Measurements from ENCODE around the gene L3MBTL4.
"Not testable (repeated sequence)": the region's sequence is repeated elsewhere in the genome, so short reads cannot be mapped to it uniquely, and the experiment has no call there.

L3MBTL4 gene

GRCh38 chr18:6054256-6054842 is 360.4 kb downstream of the L3MBTL4 start:
- Histone ChIP-seq H3K79me2 (ENCODE audit: control insufficient read depth, insufficient read depth, low read length) (no peaks in the 10 kb centered on the region), H2BK15ac (replicated peaks; ENCODE audit: low read depth) (no peak overlapping the region), H3K4me2 (ENCODE audit: low read length) (no peak overlapping the region), H4K8ac (ENCODE audit: low read depth, low read length) (no peak overlapping the region), H2BK120ac (ENCODE audit: low read depth, low read length) (no peak overlapping the region), H3K4me1 (ENCODE audit: control insufficient read depth, low read depth, low read length) (peaks cover 4% of the 10 kb centered on the region), H3K27ac (ENCODE audit: low read depth, low read length) (no peak overlapping the region), H2BK5ac (ENCODE audit: low read length) (no peak overlapping the region), H3K18ac (ENCODE audit: low read length) (no peak overlapping the region), H3K4ac (ENCODE audit: low read depth, low read length) (no peak overlapping the region), H2AK5ac (ENCODE audit: low read length) (no peak overlapping the region), H3K4me3 (ENCODE audit: low read length) (no peak overlapping the region), H3K9ac (ENCODE audit: low read length) (no peak overlapping the region), H3K56ac (ENCODE audit: low read length) (no peak overlapping the region), H3K27me3 (ENCODE audit: insufficient read depth, low read length, poor library complexity) (no peaks in the 10 kb centered on the region), H3K36me3 (ENCODE audit: control insufficient read depth, insufficient read depth, low read length) (no peaks in the 10 kb centered on the region), H4K5ac (ENCODE audit: low read length) (no peak overlapping the region), H3K23ac (ENCODE audit: low read length) (no peak overlapping the region), H3K79me1 (ENCODE audit: low read length) (no peaks in the 10 kb centered on the region)
- DNase-seq = peak; percentile 66
- no CpG with 5 or more reads among the region's 9 CpGs for WGBS (ENCODE audit: extremely low coverage, insufficient coverage, low lambda C conversion rate)

GRCh38 chr18:6052449-6052913 is 362.2 kb downstream of the L3MBTL4 start:
- Histone ChIP-seq H4K5ac (ENCODE audit: low read length) (no peak overlapping the region), H3K4me1 (ENCODE audit: control insufficient read depth, low read depth, low read length) (peaks cover 4% of the 10 kb centered on the region), H3K4ac (ENCODE audit: low read depth, low read length) (no peak overlapping the region), H2BK15ac (replicated peaks; ENCODE audit: low read depth) (no peak overlapping the region), H3K9ac (ENCODE audit: low read length) (no peak overlapping the region), H3K79me1 (ENCODE audit: low read length) (no peaks in the 10 kb centered on the region), H3K27ac (ENCODE audit: low read depth, low read length) (no peak overlapping the region), H3K36me3 (ENCODE audit: control insufficient read depth, insufficient read depth, low read length) (no peaks in the 10 kb centered on the region), H3K18ac (ENCODE audit: low read length) (no peak overlapping the region), H3K4me2 (ENCODE audit: low read length) (no peak overlapping the region), H4K8ac (ENCODE audit: low read depth, low read length) (no peak overlapping the region), H3K56ac (ENCODE audit: low read length) (no peak overlapping the region), H3K23ac (ENCODE audit: low read length) (no peak overlapping the region), H2AK5ac (ENCODE audit: low read length) (no peak overlapping the region), H2BK5ac (ENCODE audit: low read length) (no peak overlapping the region), H3K79me2 (ENCODE audit: control insufficient read depth, insufficient read depth, low read length) (no peaks in the 10 kb centered on the region), H2BK120ac (ENCODE audit: low read depth, low read length) (no peak overlapping the region), H3K27me3 (ENCODE audit: insufficient read depth, low read length, poor library complexity) (no peaks in the 10 kb centered on the region), H3K4me3 (ENCODE audit: low read length) (no peak overlapping the region)
- no CpG with 5 or more reads among the region's 5 CpGs for WGBS (ENCODE audit: extremely low coverage, insufficient coverage, low lambda C conversion rate)
- DNase-seq = no peak

- H3K4me3 ChIP-seq (ENCODE audit: low read length); H4K5ac ChIP-seq (ENCODE audit: low read length); H3K9ac ChIP-seq (ENCODE audit: low read length); H3K4ac ChIP-seq (ENCODE audit: low read depth, low read length); H2AK5ac ChIP-seq (ENCODE audit: low read length); H2BK5ac ChIP-seq (ENCODE audit: low read length); H3K27ac ChIP-seq (ENCODE audit: low read depth, low read length); H3K36me3 ChIP-seq (ENCODE audit: control insufficient read depth, insufficient read depth, low read length); H3K56ac ChIP-seq (ENCODE audit: low read length); H3K79me2 ChIP-seq (ENCODE audit: control insufficient read depth, insufficient read depth, low read length); H2BK120ac ChIP-seq (ENCODE audit: low read depth, low read length); H3K18ac ChIP-seq (ENCODE audit: low read length); H3K4me2 ChIP-seq (ENCODE audit: low read length); DNase-seq; H3K23ac ChIP-seq (ENCODE audit: low read length); H3K4me1 ChIP-seq (ENCODE audit: control insufficient read depth, low read depth, low read length); H3K79me1 ChIP-seq (ENCODE audit: low read length); H4K8ac ChIP-seq (ENCODE audit: low read depth, low read length); H3K27me3 ChIP-seq (ENCODE audit: insufficient read depth, low read length, poor library complexity); H2BK15ac ChIP-seq (replicated peaks; ENCODE audit: low read depth): not testable (repeated sequence)
- WGBS (ENCODE audit: extremely low coverage, insufficient coverage, low lambda C conversion rate) = no CpG with 5 or more reads among the region's 2 CpGs
Observed at GRCh38 chr18:6047596-6047995, 367.1 kb downstream of the L3MBTL4 start.

GRCh38 chr18:6044773-6045172 is 369.9 kb downstream of the L3MBTL4 start:
- H3K23ac ChIP-seq (ENCODE audit: low read length) = no peak overlapping the region
- H3K27me3 ChIP-seq (ENCODE audit: insufficient read depth, low read length, poor library complexity) = no peaks in the 10 kb centered on the region
- H3K18ac ChIP-seq (ENCODE audit: low read length) = no peak overlapping the region
- no peaks in the 10 kb centered on the region for H3K36me3 ChIP-seq (ENCODE audit: control insufficient read depth, insufficient read depth, low read length)
- H3K79me2 ChIP-seq (ENCODE audit: control insufficient read depth, insufficient read depth, low read length) = no peaks in the 10 kb centered on the region
- H2BK15ac ChIP-seq (replicated peaks; ENCODE audit: low read depth) = no peak overlapping the region
- no peak overlapping the region for H4K5ac ChIP-seq (ENCODE audit: low read length)
- H3K56ac ChIP-seq (ENCODE audit: low read length) = no peak overlapping the region
- H3K27ac ChIP-seq (ENCODE audit: low read depth, low read length) = no peak overlapping the region
- H3K79me1 ChIP-seq (ENCODE audit: low read length) = no peaks in the 10 kb centered on the region
- no peak overlapping the region for H2BK5ac ChIP-seq (ENCODE audit: low read length)
- H2AK5ac ChIP-seq (ENCODE audit: low read length) = no peak overlapping the region
- H3K4me3 ChIP-seq (ENCODE audit: low read length) = no peak overlapping the region
- no peak overlapping the region for H2BK120ac ChIP-seq (ENCODE audit: low read depth, low read length)
- no peak overlapping the region for H3K4ac ChIP-seq (ENCODE audit: low read depth, low read length)
- peak; percentile 41 for DNase-seq
- no peak overlapping the region for H4K8ac ChIP-seq (ENCODE audit: low read depth, low read length)
- no peak overlapping the region for H3K4me2 ChIP-seq (ENCODE audit: low read length)
- H3K4me1 ChIP-seq (ENCODE audit: control insufficient read depth, low read depth, low read length) = peaks cover 3% of the 10 kb centered on the region
- H3K9ac ChIP-seq (ENCODE audit: low read length) = no peak overlapping the region

GRCh38 chr18:6044319-6044718 is 370.4 kb downstream of the L3MBTL4 start:
- H2BK5ac ChIP-seq (ENCODE audit: low read length) = no peak overlapping the region
- H3K4ac ChIP-seq (ENCODE audit: low read depth, low read length) = no peak overlapping the region
- no peak overlapping the region for H2AK5ac ChIP-seq (ENCODE audit: low read length)
- no peak overlapping the region for H3K4me2 ChIP-seq (ENCODE audit: low read length)
- H3K9ac ChIP-seq (ENCODE audit: low read length) = no peak overlapping the region
- H3K27me3 ChIP-seq (ENCODE audit: insufficient read depth, low read length, poor library complexity) = no peaks in the 10 kb centered on the region
- H4K5ac ChIP-seq (ENCODE audit: low read length) = no peak overlapping the region
- peaks cover 3% of the 10 kb centered on the region for H3K4me1 ChIP-seq (ENCODE audit: control insufficient read depth, low read depth, low read length)
- H3K18ac ChIP-seq (ENCODE audit: low read length) = no peak overlapping the region
- H3K27ac ChIP-seq (ENCODE audit: low read depth, low read length) = no peak overlapping the region
- H2BK15ac ChIP-seq (replicated peaks; ENCODE audit: low read depth) = no peak overlapping the region
- H3K36me3 ChIP-seq (ENCODE audit: control insufficient read depth, insufficient read depth, low read length) = no peaks in the 10 kb centered on the region
- H3K79me1 ChIP-seq (ENCODE audit: low read length) = no peaks in the 10 kb centered on the region
- H2BK120ac ChIP-seq (ENCODE audit: low read depth, low read length) = no peak overlapping the region
- H3K4me3 ChIP-seq (ENCODE audit: low read length) = no peak overlapping the region
- DNase-seq = no peak
- H3K23ac ChIP-seq (ENCODE audit: low read length) = no peak overlapping the region
- H3K79me2 ChIP-seq (ENCODE audit: control insufficient read depth, insufficient read depth, low read length) = no peaks in the 10 kb centered on the region
- no peak overlapping the region for H4K8ac ChIP-seq (ENCODE audit: low read depth, low read length)
- H3K56ac ChIP-seq (ENCODE audit: low read length) = no peak overlapping the region
- no CpG with 5 or more reads among the region's 1 CpG for WGBS (ENCODE audit: extremely low coverage, insufficient coverage, low lambda C conversion rate)

GRCh38 chr18:6039055-6039454 is 375.7 kb downstream of the L3MBTL4 start:
- Histone ChIP-seq H3K23ac (ENCODE audit: low read length) (no peak overlapping the region), H3K27ac (ENCODE audit: low read depth, low read length) (no peak overlapping the region), H3K36me3 (ENCODE audit: control insufficient read depth, insufficient read depth, low read length) (no peaks in the 10 kb centered on the region), H3K4me1 (ENCODE audit: control insufficient read depth, low read depth, low read length) (peaks cover 3% of the 10 kb centered on the region), H2BK5ac (ENCODE audit: low read length) (no peak overlapping the region), H3K79me1 (ENCODE audit: low read length) (no peaks in the 10 kb centered on the region), H3K4me3 (ENCODE audit: low read length) (no peak overlapping the region), H3K27me3 (ENCODE audit: insufficient read depth, low read length, poor library complexity) (no peaks in the 10 kb centered on the region), H4K5ac (ENCODE audit: low read length) (no peak overlapping the region), H3K4ac (ENCODE audit: low read depth, low read length) (no peak overlapping the region), H2BK120ac (ENCODE audit: low read depth, low read length) (no peak overlapping the region), H3K79me2 (ENCODE audit: control insufficient read depth, insufficient read depth, low read length) (no peaks in the 10 kb centered on the region), H3K9ac (ENCODE audit: low read length) (no peak overlapping the region), H3K4me2 (ENCODE audit: low read length) (no peak overlapping the region), H2BK15ac (replicated peaks; ENCODE audit: low read depth) (no peak overlapping the region), H3K18ac (ENCODE audit: low read length) (no peak overlapping the region), H4K8ac (ENCODE audit: low read depth, low read length) (no peak overlapping the region), H2AK5ac (ENCODE audit: low read length) (no peak overlapping the region), H3K56ac (ENCODE audit: low read length) (no peak overlapping the region)
- DNase-seq = no peak
- no CpG with 5 or more reads among the region's 2 CpGs for WGBS (ENCODE audit: extremely low coverage, insufficient coverage, low lambda C conversion rate)

Measured in mesendoderm (in vitro differentiated cells).